ENCODE data around the gene BANK1.
"Not testable (repeated sequence)": the region's sequence is repeated elsewhere in the genome, so short reads cannot be mapped to it uniquely, and the experiment has no call there.

Gene BANK1

GRCh38 chr4:101888472-101888871, 97.9 kb downstream of the BANK1 start:
- DNase-seq = no peak

GRCh38 chr4:101905527-101905926, 115.0 kb downstream of the BANK1 start:
- DNase-seq = not testable (repeated sequence)

GRCh38 chr4:101910786-101911373, 120.3 kb downstream of the BANK1 start:
- no peak for DNase-seq

GRCh38 chr4:101911616-101912015, 121.1 kb downstream of the BANK1 start:
- DNase-seq = no peak

- no peak for DNase-seq
Observed at GRCh38 chr4:101914761-101915160, 124.2 kb downstream of the BANK1 start.

- no peak for DNase-seq
Observed at GRCh38 chr4:101919373-101919977, 128.9 kb downstream of the BANK1 start.

- no peak for DNase-seq
Observed at GRCh38 chr4:101921370-101921769, 130.8 kb downstream of the BANK1 start.

- DNase-seq = no peak
Observed at GRCh38 chr4:101931619-101932018, 141.1 kb downstream of the BANK1 start.

- DNase-seq = no peak
Observed at GRCh38 chr4:101933855-101934254, 143.3 kb downstream of the BANK1 start.

GRCh38 chr4:101938836-101939235, 148.3 kb downstream of the BANK1 start:
- no peak for DNase-seq

GRCh38 chr4:101941816-101942358, 151.4 kb downstream of the BANK1 start:
- DNase-seq = no peak

GRCh38 chr4:101942891-101943290, 152.4 kb downstream of the BANK1 start:
- no peak for DNase-seq

GRCh38 chr4:101944649-101945048, 154.1 kb downstream of the BANK1 start:
- no peak for DNase-seq

GRCh38 chr4:101948055-101948454, 157.5 kb downstream of the BANK1 start:
- no peak for DNase-seq

GRCh38 chr4:101948951-101949350, 158.4 kb downstream of the BANK1 start:
- no peak for DNase-seq

- DNase-seq = no peak
Observed at GRCh38 chr4:101950258-101950979, 159.9 kb downstream of the BANK1 start.

- DNase-seq = no peak
Observed at GRCh38 chr4:101952985-101953384, 162.5 kb downstream of the BANK1 start.

GRCh38 chr4:101953949-101954348, 163.4 kb downstream of the BANK1 start:
- DNase-seq = no peak

- no peak for DNase-seq
Observed at GRCh38 chr4:101954351-101954750, 163.8 kb downstream of the BANK1 start.

- DNase-seq = no peak
Observed at GRCh38 chr4:101954975-101955678, 164.6 kb downstream of the BANK1 start.

- DNase-seq = no peak
Observed at GRCh38 chr4:101956068-101956825, 165.7 kb downstream of the BANK1 start.

- no peak for DNase-seq
Observed at GRCh38 chr4:101958547-101958946, 168.0 kb downstream of the BANK1 start.

- no peak for DNase-seq
Observed at GRCh38 chr4:101960431-101960830, 169.9 kb downstream of the BANK1 start.
